ENCODE results near the gene DNAH2.

DNAH2 gene

DNA sequence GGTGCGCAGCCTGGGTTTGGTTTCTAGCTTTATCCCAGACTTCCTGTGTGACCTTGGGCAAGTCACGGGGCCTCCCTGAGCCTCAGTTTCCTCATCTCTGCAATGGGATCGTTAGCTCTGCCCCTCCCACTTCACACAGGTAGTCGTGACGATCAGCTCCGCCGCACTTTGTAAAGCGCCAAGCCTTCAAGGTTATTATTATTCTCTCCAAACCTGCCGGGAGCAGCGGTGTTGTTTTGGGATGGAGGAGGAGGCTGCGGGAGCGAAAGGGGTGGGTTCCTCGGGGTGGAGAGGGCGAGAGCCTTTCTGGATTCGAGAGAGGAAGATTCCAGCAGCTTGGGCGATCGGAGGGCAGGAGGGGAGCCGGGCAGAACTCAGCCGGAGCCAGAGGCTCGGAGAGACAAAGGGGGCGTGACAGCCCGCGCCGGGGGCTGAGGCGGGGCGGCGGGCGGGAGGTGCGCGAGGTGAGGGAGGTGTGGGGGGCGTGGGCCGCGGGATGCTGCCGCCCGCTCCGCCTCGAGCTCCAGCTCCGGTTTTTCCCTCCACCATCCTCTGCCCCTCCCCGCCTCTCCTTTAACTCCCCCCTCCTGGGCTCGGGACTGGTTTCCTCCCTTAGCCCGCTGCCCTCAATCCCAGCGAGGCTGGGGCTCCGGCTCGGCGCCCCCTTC, 12.8 kb upstream of the DNAH2 start, which contains the start of gene EFNB3:
Gene EFNB3 (plus strand): TSS at position 602 of the 668 bp plus-strand sequence. CDS start 397 bp downstream, outside the sequence.
- DNase-seq: no peak

DNA sequence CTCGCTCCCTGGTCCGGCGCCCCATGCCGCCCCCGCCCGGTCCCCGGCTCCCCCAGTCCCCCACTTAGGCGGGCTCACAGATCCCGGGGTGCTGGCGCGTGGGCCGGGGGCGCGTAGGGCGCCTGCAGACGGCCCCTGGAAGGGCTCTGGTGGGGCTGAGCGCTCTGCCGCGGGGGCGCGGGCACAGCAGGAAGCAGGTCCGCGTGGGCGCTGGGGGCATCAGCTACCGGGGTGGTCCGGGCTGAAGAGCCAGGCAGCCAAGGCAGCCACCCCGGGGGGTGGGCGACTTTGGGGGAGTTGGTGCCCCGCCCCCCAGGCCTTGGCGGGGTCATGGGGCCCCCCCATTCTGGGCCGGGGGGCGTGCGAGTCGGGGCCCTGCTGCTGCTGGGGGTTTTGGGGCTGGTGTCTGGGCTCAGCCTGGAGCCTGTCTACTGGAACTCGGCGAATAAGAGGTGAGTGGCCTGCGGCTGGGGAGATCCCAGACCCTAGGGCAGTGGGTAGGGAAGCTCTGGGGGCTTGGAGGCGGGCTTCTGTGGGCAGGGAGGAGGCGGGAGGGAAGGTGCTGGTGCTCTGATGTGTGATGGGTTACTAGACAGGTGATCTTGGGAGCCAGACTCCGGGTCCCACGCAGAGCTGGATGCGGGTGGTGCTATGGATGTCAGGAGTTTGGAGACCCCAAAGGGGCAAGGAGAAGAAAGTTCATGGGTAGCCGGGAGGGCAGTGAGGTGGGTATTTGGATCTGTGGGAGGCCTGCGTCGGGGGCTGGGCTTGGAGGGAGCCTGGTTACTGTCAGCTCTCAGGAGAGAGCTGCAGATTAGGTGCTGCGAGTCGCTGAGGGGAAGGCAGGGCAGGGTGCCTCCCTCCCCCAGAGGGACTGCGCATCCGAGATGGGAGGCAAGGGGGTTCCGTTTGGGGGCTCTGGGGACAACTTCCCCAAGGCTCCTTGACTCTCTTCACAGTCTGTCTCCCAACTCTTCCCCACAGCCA, 12.0 kb upstream of the DNAH2 start:
- DNase-seq: no peak

DNA sequence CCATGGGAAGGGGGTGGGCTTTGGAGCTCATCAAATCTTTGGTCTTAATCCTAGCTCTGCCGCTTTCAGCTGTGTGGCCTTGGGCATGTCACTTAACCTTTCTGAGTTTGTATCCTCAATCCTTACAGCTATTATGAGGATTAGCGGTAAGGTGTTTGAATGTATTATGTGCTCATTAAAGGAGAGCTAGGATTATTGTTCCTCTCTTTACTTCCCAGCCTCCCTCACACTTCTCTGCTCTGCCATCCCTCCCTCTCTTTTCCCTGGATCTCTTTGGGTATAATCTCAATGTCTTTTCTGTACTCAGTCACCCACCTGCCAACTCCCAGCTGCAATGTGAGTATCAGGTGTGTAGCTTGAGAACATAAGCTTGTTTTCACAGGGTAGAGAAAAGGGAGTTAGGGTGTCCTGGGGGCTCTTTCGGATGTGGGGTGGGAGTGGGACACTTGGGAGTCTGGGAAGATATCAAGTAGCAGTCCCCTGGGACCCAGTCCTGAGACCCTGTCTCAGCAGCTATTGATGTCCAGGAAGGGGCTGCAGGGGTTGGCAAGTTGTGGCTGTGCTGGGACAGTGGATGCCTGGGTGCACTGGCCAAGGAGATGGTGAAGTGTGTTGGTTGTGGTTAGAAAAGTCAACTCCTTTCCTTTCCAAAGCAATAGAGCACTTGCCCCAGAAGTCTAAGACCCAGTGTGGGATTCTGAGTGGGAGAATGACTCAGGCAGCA, 10.8 kb upstream of the DNAH2 start:
- no peak for DNase-seq

DNA sequence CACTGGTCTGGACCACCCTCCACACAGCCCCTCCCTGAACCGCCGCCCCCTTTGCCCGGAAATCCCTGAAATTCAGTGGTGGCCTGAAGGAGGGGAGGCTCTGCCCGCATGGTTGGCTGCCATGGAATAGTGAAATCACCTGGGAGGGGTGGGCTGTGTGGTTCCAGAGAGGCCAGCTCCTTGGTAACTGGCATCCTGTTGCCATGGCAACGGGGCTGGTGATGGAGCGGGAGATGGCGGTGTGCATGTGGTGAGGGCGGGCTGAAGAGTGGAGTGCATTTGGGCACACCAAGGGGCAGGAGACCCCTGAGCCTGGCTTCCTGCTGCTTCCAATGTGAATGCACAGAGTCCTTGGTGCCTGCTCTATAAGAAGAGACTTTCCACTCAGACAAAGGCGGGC, 10.1 kb upstream of the DNAH2 start:
- no peak for DNase-seq

DNA sequence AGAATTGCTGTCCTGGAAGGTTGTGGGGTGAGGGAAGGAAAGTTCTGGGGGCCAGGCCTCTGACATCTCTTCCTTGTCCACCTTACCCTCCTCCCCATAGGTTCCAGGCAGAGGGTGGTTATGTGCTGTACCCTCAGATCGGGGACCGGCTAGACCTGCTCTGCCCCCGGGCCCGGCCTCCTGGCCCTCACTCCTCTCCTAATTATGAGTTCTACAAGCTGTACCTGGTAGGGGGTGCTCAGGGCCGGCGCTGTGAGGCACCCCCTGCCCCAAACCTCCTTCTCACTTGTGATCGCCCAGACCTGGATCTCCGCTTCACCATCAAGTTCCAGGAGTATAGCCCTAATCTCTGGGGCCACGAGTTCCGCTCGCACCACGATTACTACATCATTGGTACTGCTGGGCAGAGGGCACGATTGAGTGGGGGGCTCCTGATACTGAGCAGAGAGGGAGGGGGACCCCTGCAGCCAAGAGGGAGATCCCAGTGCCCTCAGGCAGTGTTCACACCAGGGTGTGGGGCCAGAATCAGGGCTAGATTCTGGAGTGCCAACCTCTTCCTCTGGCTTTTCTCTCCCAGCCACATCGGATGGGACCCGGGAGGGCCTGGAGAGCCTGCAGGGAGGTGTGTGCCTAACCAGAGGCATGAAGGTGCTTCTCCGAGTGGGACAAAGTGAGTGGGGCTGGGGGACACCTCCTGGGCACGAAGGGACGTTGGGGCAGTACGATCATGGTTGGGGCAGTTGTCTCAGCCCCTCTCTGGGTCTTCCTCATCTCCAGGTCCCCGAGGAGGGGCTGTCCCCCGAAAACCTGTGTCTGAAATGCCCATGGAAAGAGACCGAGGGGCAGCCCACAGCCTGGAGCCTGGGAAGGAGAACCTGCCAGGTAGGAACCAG, 9.4 kb upstream of the DNAH2 start:
- DNase-seq: no peak

DNA sequence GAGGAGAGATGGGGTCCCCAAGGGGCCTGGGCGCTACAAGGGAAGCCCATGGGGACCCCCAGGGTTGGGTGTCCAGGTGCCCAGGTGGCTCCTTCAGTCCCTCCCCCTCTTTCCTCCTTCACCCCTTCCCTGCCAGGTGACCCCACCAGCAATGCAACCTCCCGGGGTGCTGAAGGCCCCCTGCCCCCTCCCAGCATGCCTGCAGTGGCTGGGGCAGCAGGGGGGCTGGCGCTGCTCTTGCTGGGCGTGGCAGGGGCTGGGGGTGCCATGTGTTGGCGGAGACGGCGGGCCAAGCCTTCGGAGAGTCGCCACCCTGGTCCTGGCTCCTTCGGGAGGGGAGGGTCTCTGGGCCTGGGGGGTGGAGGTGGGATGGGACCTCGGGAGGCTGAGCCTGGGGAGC, 8.5 kb upstream of the DNAH2 start:
- DNase-seq: no peak

DNA sequence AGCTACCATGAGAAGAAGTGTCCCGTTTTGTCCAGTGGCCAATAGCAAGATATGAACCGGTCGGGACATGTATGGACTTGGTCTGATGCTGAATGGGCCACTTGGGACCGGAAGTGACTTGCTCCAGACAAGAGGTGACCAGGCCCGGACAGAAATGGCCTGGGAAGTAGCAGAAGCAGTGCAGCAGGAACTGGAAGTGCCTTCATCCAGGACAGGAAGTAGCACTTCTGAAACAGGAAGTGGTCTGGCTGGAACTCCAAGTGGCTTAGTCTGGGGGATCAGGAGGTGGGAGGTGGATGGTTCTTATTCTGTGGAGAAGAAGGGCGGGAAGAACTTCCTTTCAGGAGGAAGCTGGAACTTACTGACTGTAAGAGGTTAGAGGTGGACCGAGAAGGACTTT, 7.2 kb upstream of the DNAH2 start:
- no peak for DNase-seq

DNA sequence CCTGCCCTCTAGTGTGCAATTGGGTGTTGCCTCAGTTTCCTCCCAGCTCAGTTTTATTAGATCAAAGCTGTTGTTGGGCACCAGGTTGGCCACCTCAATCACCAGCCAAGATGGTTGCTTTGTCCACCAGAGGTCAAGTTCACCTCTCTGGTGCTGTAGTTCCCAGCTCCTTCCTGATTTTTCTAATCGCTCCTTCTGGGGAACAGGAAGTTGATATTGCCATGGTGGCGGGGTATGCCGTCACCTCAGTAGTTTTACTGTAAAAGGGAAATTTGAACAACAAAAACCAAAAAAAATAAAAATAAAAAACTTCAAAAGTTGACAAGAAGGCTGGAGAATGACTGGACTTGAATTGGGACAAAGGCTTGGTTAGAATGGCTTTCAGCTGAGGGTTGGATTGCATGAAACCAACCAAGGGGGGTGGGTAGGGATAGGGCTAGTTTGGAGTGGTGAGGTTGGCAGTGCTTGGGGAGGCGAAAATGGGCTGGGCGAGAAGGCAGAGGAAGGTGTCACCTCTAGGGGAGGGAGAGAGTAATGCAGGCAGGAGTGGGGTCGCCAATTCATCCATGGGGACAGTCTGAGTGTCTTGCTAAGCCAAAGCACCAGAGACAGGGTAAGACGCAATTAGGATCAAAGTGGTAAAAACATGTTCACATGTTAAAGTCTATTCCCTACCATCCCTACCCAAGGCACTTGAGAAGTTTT, 6.3 kb upstream of the DNAH2 start:
- no peak for DNase-seq

DNA sequence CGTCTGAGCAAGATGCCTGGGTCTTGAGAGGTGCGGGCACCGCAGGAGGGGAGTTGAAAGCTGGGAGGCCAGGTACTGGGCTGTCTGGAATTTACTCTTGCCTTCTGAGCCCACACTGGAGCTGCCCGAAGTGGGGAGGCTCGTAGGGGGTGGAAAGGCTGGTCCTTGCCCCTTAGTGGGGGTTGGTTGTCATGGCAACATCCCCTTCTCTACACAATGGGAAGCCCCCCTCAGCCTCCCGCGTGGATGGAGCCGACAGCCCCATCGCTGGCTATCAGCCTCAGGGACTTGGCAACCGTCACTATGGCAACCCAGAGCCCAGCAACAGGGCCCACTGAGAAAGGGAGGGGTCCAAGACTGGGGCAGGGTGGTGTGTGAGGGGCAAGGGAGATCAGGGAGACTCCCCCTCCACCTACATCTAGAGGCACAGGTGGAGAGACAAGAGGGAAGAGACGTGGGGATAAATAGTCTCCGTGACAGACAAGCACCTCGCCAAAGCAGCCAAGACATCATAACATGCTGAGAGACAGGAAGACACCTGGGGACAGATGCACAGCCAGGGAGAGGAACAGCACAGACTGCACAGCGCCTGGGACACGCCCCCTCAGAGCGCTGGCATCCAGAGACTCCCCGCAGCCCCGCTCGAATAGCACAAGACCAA, 5.3 kb upstream of the DNAH2 start:
- DNase-seq: no peak

DNA sequence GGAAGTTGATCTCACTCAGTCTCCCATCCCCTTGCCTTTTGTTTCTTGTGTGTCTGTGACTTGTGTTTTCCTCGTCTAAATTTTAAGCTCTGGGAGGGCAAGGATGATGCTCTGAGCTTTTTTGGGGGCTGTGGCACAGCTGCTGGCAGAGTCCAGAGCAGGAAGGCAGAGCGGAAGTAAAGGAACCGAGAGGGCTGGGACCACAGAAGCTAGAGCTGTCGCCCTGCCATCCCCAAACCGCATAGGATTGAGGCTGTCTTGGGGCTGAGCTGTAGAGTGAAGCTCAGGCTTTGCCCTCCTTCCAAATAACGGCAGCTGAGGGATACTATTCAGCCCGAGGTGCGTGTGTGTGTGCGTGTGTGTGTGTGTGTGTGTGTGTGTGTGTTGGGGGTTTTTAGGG, 3.8 kb upstream of the DNAH2 start:
- no peak for DNase-seq

DNA sequence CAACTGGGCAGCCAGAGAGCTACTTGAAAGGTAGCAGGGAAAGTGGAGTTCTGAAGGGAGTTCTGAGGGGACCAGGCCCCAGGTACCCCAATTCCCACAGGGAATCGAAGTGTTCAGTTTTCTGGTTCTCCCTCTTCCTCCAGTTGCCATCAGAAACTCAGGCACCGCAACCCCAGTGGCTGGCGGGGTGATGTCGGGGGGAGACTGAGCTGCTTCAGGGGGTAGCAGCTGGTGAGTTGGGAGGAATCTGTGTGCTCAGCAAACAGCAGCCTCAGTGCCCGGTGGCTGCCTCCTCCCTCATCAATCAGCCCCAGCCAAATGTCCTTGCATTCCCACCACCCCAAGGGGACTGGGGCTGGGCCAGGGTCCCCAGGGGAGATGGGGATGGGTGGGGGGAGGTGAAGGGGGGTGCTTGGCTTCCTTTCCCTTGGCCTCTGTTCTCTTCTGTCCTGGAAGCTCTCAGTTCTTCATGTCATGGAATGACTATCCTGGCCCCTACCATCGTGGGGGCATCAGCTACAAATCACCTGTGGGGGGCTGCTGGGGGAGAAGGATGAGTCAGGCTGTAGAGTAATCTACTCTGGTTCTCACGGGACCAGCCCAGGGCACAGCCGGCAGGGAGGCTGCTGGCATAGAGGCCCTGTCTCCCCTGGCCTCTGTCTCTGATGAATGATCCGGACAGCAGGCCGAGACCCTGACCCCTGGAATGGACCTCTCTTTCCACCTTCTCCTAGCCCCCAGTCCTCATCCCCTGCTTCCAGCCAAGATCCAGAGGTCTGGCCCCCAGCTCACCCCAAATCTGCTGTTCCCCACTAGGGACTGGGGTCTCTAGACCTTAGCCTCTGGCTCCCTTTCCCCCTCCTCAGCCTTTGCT, 2.6 kb upstream of the DNAH2 start:
- DNase-seq: no peak

DNA sequence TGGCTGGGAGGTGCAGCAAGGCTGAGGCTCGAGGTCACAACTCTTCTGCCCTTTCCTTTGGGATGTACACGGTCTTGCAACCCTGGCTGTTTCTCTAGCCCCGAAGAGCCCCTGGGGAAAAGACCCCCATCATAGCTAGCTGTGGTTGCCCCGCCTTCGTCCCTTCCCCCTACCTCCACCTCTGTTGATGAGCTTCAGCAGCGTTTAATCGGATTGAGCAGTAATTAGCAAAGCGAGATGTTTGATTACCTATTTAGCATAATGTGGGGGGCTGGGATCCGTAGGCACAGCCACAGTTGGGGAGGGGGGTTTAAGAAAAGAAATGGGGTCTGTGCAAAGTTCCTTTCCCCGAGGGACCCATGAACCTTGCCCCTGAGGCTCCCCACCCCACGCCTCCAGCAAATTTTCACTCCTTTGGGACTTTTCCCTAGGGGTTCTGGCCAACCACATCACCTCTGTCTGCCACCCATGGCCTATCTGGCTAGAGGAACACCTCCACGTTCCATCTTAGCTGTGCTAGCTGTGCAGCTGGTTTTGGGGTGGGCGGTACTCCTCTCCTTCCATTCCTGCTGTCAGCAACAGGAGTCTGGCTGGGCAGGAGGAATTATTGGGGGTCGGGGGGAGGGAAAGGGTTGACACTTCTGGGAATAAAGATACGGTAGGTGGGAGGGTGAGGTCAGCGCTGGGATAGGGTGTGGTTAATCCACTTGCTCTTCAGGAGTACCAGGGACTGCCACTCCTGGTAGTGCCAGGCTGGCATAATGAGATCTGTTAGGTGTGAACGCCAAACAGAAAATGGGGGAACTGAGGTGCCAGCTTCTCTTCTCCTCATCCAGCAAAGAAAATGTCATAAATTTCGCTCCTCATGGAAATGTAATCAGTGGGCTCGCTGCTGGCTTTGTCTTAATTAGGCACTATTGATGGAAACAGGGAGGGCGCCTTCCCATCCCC, 1.3 kb upstream of the DNAH2 start:
- DNase-seq: no peak

DNA sequence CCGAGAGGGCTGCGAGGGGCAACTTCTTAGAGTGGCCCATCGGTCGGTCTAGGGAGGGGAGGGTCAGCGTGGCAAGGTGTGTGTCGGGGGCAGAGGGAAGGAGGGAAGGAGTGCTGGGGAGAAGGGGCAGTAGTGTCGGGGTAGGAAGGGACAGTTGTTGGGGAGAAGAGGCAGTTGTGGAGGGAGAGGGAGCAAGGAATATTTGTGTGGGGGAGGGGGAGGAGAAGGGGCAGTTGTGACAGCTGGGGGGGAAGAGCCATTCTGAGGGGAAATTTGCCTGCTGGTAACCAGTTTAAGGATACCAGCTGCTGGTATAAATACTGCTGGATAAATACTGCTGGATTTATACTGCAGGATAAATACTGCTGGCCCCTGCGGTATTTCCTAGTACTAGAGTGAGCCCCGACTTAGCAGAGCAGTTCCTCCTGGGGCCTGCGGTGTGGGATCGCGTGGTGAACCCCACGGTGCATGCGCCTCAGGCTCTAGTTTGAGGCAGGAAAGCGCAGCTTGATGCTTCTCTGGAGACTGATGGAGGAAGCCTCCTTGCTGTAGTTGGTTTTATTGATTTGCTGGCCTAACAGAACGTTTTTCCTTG, 309 bp downstream of the DNAH2 start:
- DNase-seq: peak; percentile 36

DNA sequence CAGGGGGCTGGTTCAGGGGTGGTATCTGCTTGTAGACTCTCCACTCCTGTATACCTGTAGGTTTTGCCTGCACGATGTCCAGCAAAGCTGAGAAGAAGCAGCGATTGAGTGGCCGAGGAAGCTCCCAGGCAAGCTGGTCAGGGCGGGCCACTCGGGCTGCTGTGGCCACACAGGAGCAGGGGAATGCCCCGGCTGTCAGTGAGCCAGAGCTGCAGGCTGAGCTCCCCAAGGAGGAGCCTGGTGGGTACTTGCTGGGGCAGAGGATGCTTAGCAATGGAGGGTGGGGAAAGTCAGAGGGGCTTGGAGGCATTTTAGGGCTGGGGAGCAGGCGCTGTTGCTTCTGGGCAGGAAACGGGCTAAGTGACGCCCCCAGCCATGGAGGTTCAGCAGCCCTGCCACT, 2.1 kb downstream of the DNAH2 start:
- no peak for DNase-seq

DNA sequence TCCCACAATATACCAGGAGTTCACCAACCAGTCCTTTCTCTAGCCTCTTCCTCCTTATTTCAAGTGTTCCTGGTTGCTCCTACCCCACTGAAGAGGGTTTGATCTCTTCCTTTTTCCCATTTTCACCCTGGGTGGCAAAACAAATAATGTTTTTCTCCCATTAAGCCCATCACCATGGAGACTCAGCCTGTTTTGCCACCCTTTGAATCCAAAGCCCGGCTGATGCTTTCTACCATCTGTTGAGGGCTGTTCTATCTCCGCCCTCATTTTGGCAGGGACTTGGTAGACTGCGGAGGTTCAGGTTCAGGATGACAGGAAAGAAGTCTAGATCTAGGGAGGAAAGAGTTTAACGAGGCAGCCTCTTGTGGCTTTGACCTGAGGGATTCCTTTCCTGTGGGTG, 2.6 kb downstream of the DNAH2 start:
- DNase-seq: peak; percentile 48

DNA sequence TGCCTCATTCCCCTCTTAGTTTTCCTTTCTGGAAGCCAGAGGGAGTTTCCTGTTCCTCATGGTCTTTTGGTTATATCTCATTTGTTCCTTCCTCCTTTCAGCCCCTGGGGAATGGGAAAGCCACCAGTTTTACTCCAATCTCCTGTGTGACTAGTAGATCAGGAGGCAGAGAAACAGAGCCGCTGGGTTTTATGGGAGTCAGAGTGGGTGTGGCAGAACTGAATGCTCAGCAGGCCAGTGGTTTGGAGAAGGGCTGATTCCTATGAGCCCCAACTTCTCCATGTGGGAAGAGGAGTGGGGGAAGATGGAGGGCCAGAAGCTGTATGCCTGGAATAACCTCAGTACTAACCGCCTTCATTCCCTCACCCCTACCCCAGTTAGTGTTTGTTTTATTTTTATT, 4.1 kb downstream of the DNAH2 start:
- DNase-seq: no peak

DNA sequence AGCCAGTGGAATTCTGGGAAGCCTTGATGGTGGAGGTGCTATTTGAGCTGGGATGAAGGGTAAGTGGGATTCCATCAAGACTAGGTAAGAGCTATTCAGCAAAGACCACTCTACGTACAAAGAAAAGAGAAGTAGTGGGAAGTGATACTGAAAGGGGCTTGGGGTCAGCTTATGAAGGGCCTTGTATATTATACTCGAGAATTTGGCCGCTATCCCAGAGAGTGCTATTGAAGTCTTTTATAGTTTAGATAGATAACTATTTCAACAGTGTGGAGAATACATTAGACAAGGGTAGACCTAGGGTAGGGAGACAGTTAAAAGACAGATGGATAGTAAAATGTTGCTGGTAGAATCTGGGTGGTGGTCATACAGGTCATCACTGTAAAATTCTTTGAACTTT, 10.3 kb downstream of the DNAH2 start:
- no peak for DNase-seq

DNA sequence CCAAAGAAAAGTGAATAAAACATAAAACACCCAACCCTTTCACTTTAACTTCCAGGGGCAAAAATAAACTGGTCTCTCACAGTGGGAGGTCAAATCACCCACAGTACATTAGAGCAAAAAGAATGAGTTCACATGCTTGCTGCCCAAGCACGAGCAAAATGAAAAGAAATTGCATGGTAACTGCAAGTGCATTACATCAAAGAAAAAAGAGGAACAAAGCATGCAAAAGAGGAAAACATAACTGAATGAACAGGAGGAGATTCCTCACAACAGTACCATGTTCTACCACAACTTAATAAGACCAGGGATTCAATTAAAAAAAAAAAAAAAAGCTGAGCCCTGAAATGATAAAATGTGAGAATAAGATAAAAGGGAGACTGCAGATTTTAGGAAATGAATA, 12.3 kb downstream of the DNAH2 start:
- no peak for DNase-seq
